IMR-90 (cell line): Measurements from ENCODE around the gene SERPINA9. TPM values are rescaled to one million over a fixed set of nuclear protein-coding genes. Genes with fewer than 3 reads are reported as not detected.

Source experiments
- ATAC-seq: fragments of 200-7000 bp; cut with Tn5 transposase; 2 replicates; pipeline ENCODE4 v1.9.1; 2020; ENCODE audit warnings: low read depth, mild to moderate bottlenecking, moderate library complexity
- BruUV-seq: library from RNA; stranded (reverse); fragments of 400-500 nt; replicated peaks from 2 replicates; lab custom pipeline; 2021; lab: Mats Ljungman, UMichigan
- CTCF ChIA-PET: fragments of 300-600 bp; formaldehyde crosslinking; extraction: SDS; loops from one replicate; lab custom pipeline; 2021; ENCODE audit warnings: antibody characterized with exemption; lab: Yijun Ruan, JAX
- POLR2A ChIA-PET: fragments of 300-600 bp; sonication (Branson Sonifier 250); formaldehyde crosslinking; loops from one replicate; lab custom pipeline; 2022; ENCODE audit warnings: antibody characterized with exemption; ENCODE audit not compliant: unreplicated experiment; lab: Charles Lee
- DNase-seq: peaks from one replicate; pipeline ENCODE4 v3.0.0; 2013
- H2AFZ ChIP-seq: replicated peaks from 2 replicates; pipeline ENCODE3; 2013; ENCODE audit warnings: low read length, mild to moderate bottlenecking; ENCODE audit not compliant: poor library complexity
- H2AK5ac ChIP-seq: 2 replicates; pipeline ENCODE4 v1.6.1; 2013; ENCODE audit warnings: low read depth, low read length, inconsistent platforms
- H2AK9ac ChIP-seq: replicated peaks from 2 replicates; pipeline ENCODE3; 2013; ENCODE audit warnings: mild to moderate bottlenecking, low read depth, low read length, moderate library complexity; ENCODE audit not compliant: poor library complexity
- H2BK120ac ChIP-seq: 2 replicates; pipeline ENCODE4 v1.6.1; 2013; ENCODE audit warnings: low read depth, low read length, inconsistent platforms
- H2BK15ac ChIP-seq: 3 replicates; pipeline ENCODE4 v1.6.1; 2013; ENCODE audit warnings: low read depth, low read length, inconsistent platforms
- H2BK20ac ChIP-seq: 2 replicates; pipeline ENCODE4 v1.6.1; 2013; ENCODE audit warnings: low read depth, mild to moderate bottlenecking, inconsistent platforms, low read length, moderate library complexity
- H2BK5ac ChIP-seq: 2 replicates; pipeline ENCODE4 v1.6.1; 2013; ENCODE audit warnings: mild to moderate bottlenecking, low read depth, low read length, inconsistent platforms; ENCODE audit not compliant: poor library complexity, severe bottlenecking
- H3K14ac ChIP-seq: replicated peaks from 2 replicates; pipeline ENCODE4 v1.6.1; 2013; ENCODE audit warnings: low read depth, low read length, inconsistent platforms
- H3K18ac ChIP-seq: 2 replicates; pipeline ENCODE4 v1.6.1; 2013; ENCODE audit warnings: low read depth, low read length, control low read depth
- H3K23ac ChIP-seq: 2 replicates; pipeline ENCODE4 v1.6.1; 2013; ENCODE audit warnings: low read depth, low read length, inconsistent platforms
- H3K27ac ChIP-seq: 2 replicates; pipeline ENCODE4 v1.5.1; 2013; ENCODE audit warnings: mild to moderate bottlenecking, control low read depth, low read length; ENCODE audit not compliant: insufficient read depth
- H3K27me3 ChIP-seq: 2 replicates; pipeline ENCODE4 v1.6.1; 2013; ENCODE audit warnings: low read length; ENCODE audit not compliant: control insufficient read depth, insufficient read depth
- H3K36me3 ChIP-seq: 2 replicates; pipeline ENCODE4 v1.6.1; 2013; ENCODE audit warnings: low read length, mixed read lengths; ENCODE audit not compliant: control insufficient read depth, insufficient read depth
- H3K4ac ChIP-seq: 2 replicates; pipeline ENCODE4 v1.6.1; 2013; ENCODE audit warnings: low read depth, low read length, inconsistent platforms
- H3K4me1 ChIP-seq: 2 replicates; pipeline ENCODE4 v1.6.1; 2013; ENCODE audit warnings: low read length, mixed read lengths; ENCODE audit not compliant: control insufficient read depth, insufficient read depth
- H3K4me2 ChIP-seq: 2 replicates; pipeline ENCODE4 v1.6.1; 2013; ENCODE audit warnings: low read depth, mild to moderate bottlenecking, control low read depth, low read length, moderate library complexity
- H3K4me3 ChIP-seq: 2 replicates; pipeline ENCODE4 v1.5.1; 2013; ENCODE audit warnings: low read depth, mild to moderate bottlenecking, control low read depth, low read length, moderate library complexity; ENCODE audit not compliant: insufficient read depth
- H3K56ac ChIP-seq: 2 replicates; pipeline ENCODE4 v1.6.1; 2013; ENCODE audit warnings: low read length, inconsistent platforms; ENCODE audit not compliant: insufficient read depth; ENCODE audit errors: extremely low read depth
- H3K79me1 ChIP-seq, 2 experiments: 2 replicates each; pipeline ENCODE4 v1.6.1; 2013; ENCODE audit warnings: low read length in 2 of 2, inconsistent platforms in 1 of 2, low read depth in 1 of 2
- H3K9ac ChIP-seq: 2 replicates; pipeline ENCODE4 v1.6.1; 2013; ENCODE audit warnings: low read depth, low read length, control low read depth
- H3K9me1 ChIP-seq: 2 replicates; pipeline ENCODE4 v1.6.1; 2013; ENCODE audit warnings: low read length, inconsistent platforms; ENCODE audit not compliant: insufficient read depth
- H3K9me3 ChIP-seq: 2 replicates; pipeline ENCODE4 v1.6.1; 2013; ENCODE audit warnings: low read length; ENCODE audit not compliant: control insufficient read depth, insufficient read depth
- H4K20me1 ChIP-seq: 2 replicates; pipeline ENCODE4 v1.6.1; 2013; ENCODE audit warnings: low read length, inconsistent platforms; ENCODE audit not compliant: insufficient read depth
- H4K5ac ChIP-seq: 2 replicates; pipeline ENCODE4 v1.6.1; 2013; ENCODE audit warnings: mild to moderate bottlenecking, low read depth, low read length, control low read depth
- H4K8ac ChIP-seq, 2 experiments: 2 replicates each; pipeline ENCODE4 v1.6.1; 2013; ENCODE audit warnings: low read depth in 2 of 2, low read length in 2 of 2, control low read depth in 1 of 2, inconsistent platforms in 1 of 2
- H4K91ac ChIP-seq: 2 replicates; pipeline ENCODE4 v1.6.1; 2013; ENCODE audit warnings: low read depth, low read length, inconsistent platforms; ENCODE audit not compliant: insufficient read depth
- CHD1 ChIP-seq: IDR thresholded peaks from 2 replicates; pipeline ENCODE4 v1.6.1; 2012; ENCODE audit warnings: low read depth, low read length, improper control_type of control experiment
- MAZ ChIP-seq: IDR thresholded peaks from 2 replicates; pipeline ENCODE4 v1.6.1; 2012; ENCODE audit warnings: low read depth, mild to moderate bottlenecking, low read length, improper control_type of control experiment, moderate library complexity, borderline replicate concordance
- MXI1 ChIP-seq: IDR thresholded peaks from 2 replicates; pipeline ENCODE4 v1.6.1; 2012; ENCODE audit warnings: low read depth, mild to moderate bottlenecking, low read length, moderate library complexity, borderline replicate concordance
- RAD21 ChIP-seq: IDR thresholded peaks from 2 replicates; pipeline ENCODE4 v1.6.1; 2012; ENCODE audit warnings: low read length, improper control_type of control experiment
- WGBS, 2 experiments: methylation state at CpG; one replicate each; pipeline versions ENCODE4 v1.1.5 to v1.1.7; 2013; ENCODE audit warnings: missing lambda C conversion rate in 2 of 2; ENCODE audit not compliant: insufficient read length in 1 of 2; ENCODE audit errors: extremely low coverage in 2 of 2; 5-methylcytosine and 5-hydroxymethylcytosine counted together
- dilution Hi-C: fragments of 300-500 bp; cut with HindIII; formaldehyde crosslinking; loops from one replicate; pipeline ENCODE4 v1.14.3; 2018; ENCODE audit warnings: low sequenced_read_pairs; ENCODE audit not compliant: unreplicated experiment
- in situ Hi-C: fragments of 300-500 bp; cut with MboI; formaldehyde crosslinking; loops from 3 replicates; pipeline ENCODE4 v1.14.3; 2019; ENCODE audit warnings: low sequenced_read_pairs, inconsistent platforms, mixed read lengths
- intact Hi-C: fragments of 100-400 bp; cut with micrococcal nuclease; formaldehyde crosslinking; loops from 2 replicates; pipeline ENCODE4 v1.10.0; 2022
- polyA plus RNA-seq, 3 experiments: library from polyadenylated mRNA; depleted of rRNA; stranded (reverse); fragments of >200 nt; gene quantifications; 2 replicates each; pipeline ENCODE4 v1.2.3, GENCODE V29; 2012; ENCODE audit warnings: low replicate concordance in 1 of 3
- total RNA-seq: library from RNA; depleted of rRNA; stranded (reverse); fragments of >200 nt; gene quantifications from 2 replicates; pipeline ENCODE4 v1.2.3, GENCODE V29; 2012

SERPINA9 gene
- total and polyA plus RNA-seq, 2 of the 4 experiments (the other 2 are of a cell fraction): 0.09 to 0.18 TPM

DNA sequence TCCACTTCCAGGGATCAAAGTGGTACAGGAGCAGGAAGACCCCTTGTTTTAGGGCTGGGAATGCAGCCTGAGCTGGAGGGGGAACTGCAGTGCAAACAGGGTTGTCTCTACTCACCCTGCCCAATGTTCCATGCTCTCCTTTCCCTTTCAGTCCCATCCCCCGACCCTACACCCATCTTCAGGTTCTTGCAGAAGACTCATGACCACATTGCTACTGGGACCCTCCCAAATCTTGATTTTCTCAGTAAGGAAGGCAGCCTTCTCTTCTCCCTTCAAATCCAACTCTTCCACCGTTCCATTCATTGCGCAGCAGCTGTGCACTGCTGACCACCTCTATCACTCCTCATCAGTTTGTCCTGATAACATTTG lies 25.3 kb downstream of the SERPINA9 start:
- H3K56ac ChIP-seq: no peak overlapping the region
- no peak overlapping the region for H2AFZ ChIP-seq
- H3K79me1 ChIP-seq: no peaks in the 10 kb centered on the region
- intact Hi-C loops (no loop called here), in situ Hi-C loops (no loop called here), dilution Hi-C loops (no loop called here)
- WGBS, 2 experiments: 20% methylated on average over 1 of the region's 3 CpGs; no CpG with 5 or more reads in 1 of the 2 experiments
- ChIA-PET POLR2A (no interaction called here), CTCF (no interaction called here)
- H3K14ac ChIP-seq: no peak overlapping the region
- no peaks in the 10 kb centered on the region for H3K4me1 ChIP-seq
- H3K9me1 ChIP-seq: no peaks in the 10 kb centered on the region
- no peak for DNase-seq
- H3K9me3 ChIP-seq: no peaks in the 10 kb centered on the region
- no peaks in the 10 kb centered on the region for H4K20me1 ChIP-seq
- H3K4me2 ChIP-seq: no peak overlapping the region
- no peak overlapping the region for H3K4me3 ChIP-seq
- H4K8ac ChIP-seq: no peak overlapping the region
- no peak overlapping the region for H2BK120ac ChIP-seq
- no peaks in the 10 kb centered on the region; the same call in 1 of the 2 replicates for H3K27me3 ChIP-seq
- H2BK15ac ChIP-seq: no peak overlapping the region
- H4K91ac ChIP-seq: no peak overlapping the region
- ATAC-seq: no peak
- H2AK5ac ChIP-seq: no peak overlapping the region
- no peak overlapping the region for H2BK20ac ChIP-seq
- no peak overlapping the region for H3K23ac ChIP-seq
- BruUV-seq: no TSS peak
- no peak for TF ChIP-seq RAD21
- no peak for TF ChIP-seq MAZ
- TF ChIP-seq CHD1: no peak
- no peak for TF ChIP-seq MXI1
- H3K18ac ChIP-seq: no peak overlapping the region
- H3K9ac ChIP-seq: no peak overlapping the region
- no peak overlapping the region for H3K4ac ChIP-seq
- H2AK9ac ChIP-seq: no peak overlapping the region
- H3K27ac ChIP-seq: no peak overlapping the region
- no peaks in the 10 kb centered on the region for H3K36me3 ChIP-seq
- no peak overlapping the region for H2BK5ac ChIP-seq
- H4K5ac ChIP-seq: no peak overlapping the region
